ENCODE data around the gene CCDC171.
"Not testable (repeated sequence)": the region's sequence is repeated elsewhere in the genome, so short reads cannot be mapped to it uniquely, and the experiment has no call there.

The CCDC171 gene

GRCh38 chr9:15761551-15761950 is 208.7 kb downstream of the CCDC171 start:
- no peak for DNase-seq (ENCODE audit: low read depth in 3 of 3)

GRCh38 chr9:15763371-15763770 is 210.5 kb downstream of the CCDC171 start:
- no peak for DNase-seq (ENCODE audit: low read depth in 3 of 3)

- no peak for DNase-seq (ENCODE audit: low read depth in 3 of 3)
Measured at GRCh38 chr9:15764131-15764530, 211.3 kb downstream of the CCDC171 start.

GRCh38 chr9:15769547-15769946 is 216.7 kb downstream of the CCDC171 start:
- no peak for DNase-seq (ENCODE audit: low read depth in 3 of 3)

- no peak for DNase-seq (ENCODE audit: low read depth in 3 of 3)
Measured at GRCh38 chr9:15778861-15779260, 226.0 kb downstream of the CCDC171 start.

GRCh38 chr9:15782106-15782505 is 229.3 kb downstream of the CCDC171 start:
- DNase-seq (ENCODE audit: low read depth in 3 of 3): no peak

- no peak for DNase-seq (ENCODE audit: low read depth in 3 of 3)
Measured at GRCh38 chr9:15785584-15785983, 232.7 kb downstream of the CCDC171 start.

GRCh38 chr9:15786616-15787015 is 233.8 kb downstream of the CCDC171 start:
- DNase-seq (ENCODE audit: low read depth in 3 of 3): no peak

GRCh38 chr9:15810219-15810899 is 257.5 kb downstream of the CCDC171 start:
- DNase-seq (ENCODE audit: low read depth in 3 of 3): not testable (repeated sequence)

- no peak for DNase-seq (ENCODE audit: low read depth in 3 of 3)
Measured at GRCh38 chr9:15813076-15813475, 260.2 kb downstream of the CCDC171 start.

- no peak for DNase-seq (ENCODE audit: low read depth in 3 of 3)
Measured at GRCh38 chr9:15824310-15824709, 271.5 kb downstream of the CCDC171 start.

GRCh38 chr9:15831384-15831783 is 278.5 kb downstream of the CCDC171 start:
- no peak for DNase-seq (ENCODE audit: low read depth in 3 of 3)

GRCh38 chr9:15834541-15834940 is 281.7 kb downstream of the CCDC171 start:
- DNase-seq (ENCODE audit: low read depth in 3 of 3): no peak

GRCh38 chr9:15837079-15837679 is 284.3 kb downstream of the CCDC171 start:
- DNase-seq (ENCODE audit: low read depth in 3 of 3): no peak

GRCh38 chr9:15842051-15842450 is 289.2 kb downstream of the CCDC171 start:
- DNase-seq (ENCODE audit: low read depth in 3 of 3): no peak

- DNase-seq (ENCODE audit: low read depth in 3 of 3): no peak
Measured at GRCh38 chr9:15843316-15843715, 290.5 kb downstream of the CCDC171 start.

GRCh38 chr9:15843931-15844330 is 291.1 kb downstream of the CCDC171 start:
- no peak for DNase-seq (ENCODE audit: low read depth in 3 of 3)

GRCh38 chr9:15846611-15847010 is 293.8 kb downstream of the CCDC171 start:
- no peak for DNase-seq (ENCODE audit: low read depth in 3 of 3)

- DNase-seq (ENCODE audit: low read depth in 3 of 3): no peak
Measured at GRCh38 chr9:15849871-15850270, 297.0 kb downstream of the CCDC171 start.

GRCh38 chr9:15851766-15852165 is 298.9 kb downstream of the CCDC171 start:
- DNase-seq (ENCODE audit: low read depth in 3 of 3): no peak

GRCh38 chr9:15856591-15856990 is 303.7 kb downstream of the CCDC171 start:
- no peak for DNase-seq (ENCODE audit: low read depth in 3 of 3)

GRCh38 chr9:15867334-15867733 is 314.5 kb downstream of the CCDC171 start:
- no peak for DNase-seq (ENCODE audit: low read depth in 3 of 3)

- DNase-seq (ENCODE audit: low read depth in 3 of 3): no peak
Measured at GRCh38 chr9:15867988-15868387, 315.1 kb downstream of the CCDC171 start.

Measured in stimulated activated CD4-positive, alpha-beta T cell treated with anti-CD3 and anti-CD28 coated beads, TNF-alpha, amount 100 ng/mL, for 4 hours (primary cell).